Bronchial epithelial cell (primary cell): ENCODE measurements around the gene DSCAML1. TPM values are rescaled to one million over a fixed set of nuclear protein-coding genes. Genes with fewer than 3 reads are reported as not detected.

ENCODE experiments used
- DNase-seq: peaks from one replicate; pipeline ENCODE4 v3.0.0-alpha.2; 2010; ENCODE audit warnings: low read depth
- FAIRE-seq: peaks from 2 replicates; lab custom pipeline; 2011; peaks lifted over from hg19 to GRCh38; lab: Jason Lieb, UNC
- H3K27me3 ChIP-seq: 2 replicates; pipeline ENCODE4 v1.5.1; 2011; ENCODE audit warnings: low read length; ENCODE audit not compliant: control insufficient read depth, insufficient read depth
- H3K36me3 ChIP-seq: 2 replicates; pipeline ENCODE4 v1.5.1; 2011; ENCODE audit warnings: low read length; ENCODE audit not compliant: control insufficient read depth, insufficient read depth
- H3K4me3 ChIP-seq: 2 replicates; pipeline ENCODE4 v1.5.1; 2011; ENCODE audit warnings: mild to moderate bottlenecking, low read depth, low read length, control low read depth
- CTCF ChIP-seq: IDR thresholded peaks from 2 replicates; pipeline ENCODE4 v1.5.1; 2011; ENCODE audit warnings: mild to moderate bottlenecking, moderate library complexity, low read length, control low read depth, inconsistent platforms; ENCODE audit not compliant: insufficient read depth, severe bottlenecking
- total RNA-seq: library from RNA; depleted of rRNA; stranded (reverse); fragments of >200 nt; gene quantifications from 2 replicates; pipeline ENCODE4 v1.2.1, GENCODE V29; 2014

DSCAML1 gene
- total RNA-seq, 1 donor from 2014 or later: under 0.01 TPM

- Histone ChIP-seq H3K36me3 (no peaks in the 10 kb centered on the region), H3K27me3 (no peaks in the 10 kb centered on the region), H3K4me3 (no peak overlapping the region)
- no peak for TF ChIP-seq CTCF
- FAIRE-seq: no peak
- DNase-seq: no peak
These were observed 366.6 kb downstream of the DSCAML1 start for GRCh38 chr11:117430293-117430955.

- no peak for FAIRE-seq
- no peak for TF ChIP-seq CTCF
- Histone ChIP-seq H3K36me3 (no peaks in the 10 kb centered on the region), H3K4me3 (no peak overlapping the region), H3K27me3 (no peaks in the 10 kb centered on the region)
- no peak for DNase-seq
These were observed 368.2 kb downstream of the DSCAML1 start for GRCh38 chr11:117428856-117429229.

GRCh38 chr11:117428186-117428855, 368.7 kb downstream of the DSCAML1 start:
- H3K4me3 ChIP-seq: no peak overlapping the region
- DNase-seq: no peak
- no peak for FAIRE-seq
- no peak for TF ChIP-seq CTCF
- H3K36me3 ChIP-seq: no peaks in the 10 kb centered on the region
- no peaks in the 10 kb centered on the region for H3K27me3 ChIP-seq

GRCh38 chr11:117427356-117427874, 369.6 kb downstream of the DSCAML1 start:
- no peak for DNase-seq
- Histone ChIP-seq H3K4me3 (no peak overlapping the region), H3K27me3 (no peaks in the 10 kb centered on the region), H3K36me3 (no peaks in the 10 kb centered on the region)
- no peak for FAIRE-seq
- no peak for TF ChIP-seq CTCF

- TF ChIP-seq CTCF: no peak
- Histone ChIP-seq H3K4me3 (no peak overlapping the region), H3K36me3 (no peaks in the 10 kb centered on the region), H3K27me3 (peaks cover 2% of the 10 kb centered on the region)
- DNase-seq (no peak), FAIRE-seq (no peak)
These were observed 370.1 kb downstream of the DSCAML1 start for GRCh38 chr11:117426941-117427340.
